HG02610 (cell line): ENCODE measurements around the gene SINHCAF.

Experiments
- ATAC-seq: cut with Tn5 transposase; IDR thresholded peaks from one replicate; pipeline ENCODE4 v1.9.1; 2021; ENCODE audit warnings: mild to moderate bottlenecking, moderate library complexity; ENCODE audit not compliant: unreplicated experiment

Gene SINHCAF

GRCh38 chr12:31339831-31340622 lies 14.1 kb upstream of the SINHCAF start:
- ATAC-seq: no peak

- ATAC-seq: no peak
Observed at GRCh38 chr12:31337952-31338351, 12.0 kb upstream of the SINHCAF start.

GRCh38 chr12:31331242-31331641 lies 5.3 kb upstream of the SINHCAF start:
- no peak for ATAC-seq

- no peak for ATAC-seq
Observed at GRCh38 chr12:31326736-31327659, 1.0 kb upstream of the SINHCAF start.

- ATAC-seq: no peak
Observed at GRCh38 chr12:31325524-31325875, 450 bp downstream of the SINHCAF start.

GRCh38 chr12:31324845-31325523 lies 966 bp downstream of the SINHCAF start:
- ATAC-seq: peak; percentile 2

GRCh38 chr12:31324116-31324844 lies 1.7 kb downstream of the SINHCAF start:
- ATAC-seq: peak; percentile 37

GRCh38 chr12:31323391-31324115 lies 2.4 kb downstream of the SINHCAF start:
- peak; percentile 11 for ATAC-seq

GRCh38 chr12:31322801-31323207 lies 3.1 kb downstream of the SINHCAF start:
- no peak for ATAC-seq

- ATAC-seq: no peak
Observed at GRCh38 chr12:31321897-31322228, 4.1 kb downstream of the SINHCAF start.

- ATAC-seq: no peak
Observed at GRCh38 chr12:31321186-31321896, 4.6 kb downstream of the SINHCAF start.

GRCh38 chr12:31318657-31319269 lies 7.2 kb downstream of the SINHCAF start:
- ATAC-seq: no peak

- peak; percentile 29 for ATAC-seq
Observed at GRCh38 chr12:31317471-31318395, 8.2 kb downstream of the SINHCAF start.

- ATAC-seq: peak; percentile 47
Observed at GRCh38 chr12:31316891-31317290, 9.1 kb downstream of the SINHCAF start.

- ATAC-seq: no peak
Observed at GRCh38 chr12:31315784-31316465, 10.0 kb downstream of the SINHCAF start.

- no peak for ATAC-seq
Observed at GRCh38 chr12:31315044-31315715, 10.8 kb downstream of the SINHCAF start.

- no peak for ATAC-seq
Observed at GRCh38 chr12:31312431-31312830, 13.5 kb downstream of the SINHCAF start.
